ENCODE results near the gene ATXN1. TPM values are rescaled to one million over a fixed set of nuclear protein-coding genes. Genes with fewer than 3 reads are reported as not detected.

The ATXN1 gene
- total RNA-seq, 1 donor from 2014 or later, result 63.7 TPM

- no peak for DNase-seq (ENCODE audit: low spot score)
Observed at GRCh38 chr6:16362296-16362695, 399.0 kb downstream of the ATXN1 start.

- DNase-seq (ENCODE audit: low spot score), result no peak
Observed at GRCh38 chr6:16361861-16362260, 399.4 kb downstream of the ATXN1 start.

GRCh38 chr6:16361121-16361520 is 400.1 kb downstream of the ATXN1 start:
- DNase-seq (ENCODE audit: low spot score), result no peak

GRCh38 chr6:16360365-16360764 is 400.9 kb downstream of the ATXN1 start:
- DNase-seq (ENCODE audit: low spot score), result no peak

- DNase-seq (ENCODE audit: low spot score), result no peak
Observed at GRCh38 chr6:16359563-16359962, 401.7 kb downstream of the ATXN1 start.

GRCh38 chr6:16358531-16359138 is 402.6 kb downstream of the ATXN1 start:
- no peak for DNase-seq (ENCODE audit: low spot score)

GRCh38 chr6:16355699-16356446 is 405.4 kb downstream of the ATXN1 start:
- DNase-seq (ENCODE audit: low spot score), result no peak

GRCh38 chr6:16355238-16355637 is 406.0 kb downstream of the ATXN1 start:
- no peak for DNase-seq (ENCODE audit: low spot score)

GRCh38 chr6:16354692-16355091 is 406.6 kb downstream of the ATXN1 start:
- DNase-seq (ENCODE audit: low spot score), result no peak

- DNase-seq (ENCODE audit: low spot score), result no peak
Observed at GRCh38 chr6:16352821-16353438, 408.3 kb downstream of the ATXN1 start.

- DNase-seq (ENCODE audit: low spot score), result no peak
Observed at GRCh38 chr6:16352258-16352635, 409.0 kb downstream of the ATXN1 start.

GRCh38 chr6:16349544-16349943 is 411.7 kb downstream of the ATXN1 start:
- DNase-seq (ENCODE audit: low spot score), result no peak

GRCh38 chr6:16346831-16347230 is 414.4 kb downstream of the ATXN1 start:
- no peak for DNase-seq (ENCODE audit: low spot score)

GRCh38 chr6:16345449-16346330 is 415.6 kb downstream of the ATXN1 start:
- no peak for DNase-seq (ENCODE audit: low spot score)

GRCh38 chr6:16344756-16345155 is 416.5 kb downstream of the ATXN1 start:
- no peak for DNase-seq (ENCODE audit: low spot score)

GRCh38 chr6:16343593-16343992 is 417.7 kb downstream of the ATXN1 start:
- no peak for DNase-seq (ENCODE audit: low spot score)

GRCh38 chr6:16339265-16339587 is 422.0 kb downstream of the ATXN1 start:
- DNase-seq (ENCODE audit: low spot score), result no peak

GRCh38 chr6:16338577-16339264 is 422.5 kb downstream of the ATXN1 start:
- DNase-seq (ENCODE audit: low spot score), result peak; percentile 70

- DNase-seq (ENCODE audit: low spot score), result peak; percentile 88
Observed at GRCh38 chr6:16337295-16337975, 423.8 kb downstream of the ATXN1 start.

- DNase-seq (ENCODE audit: low spot score), result no peak
Observed at GRCh38 chr6:16336911-16337294, 424.4 kb downstream of the ATXN1 start.

Data from ureter (tissue), 1 donor.